ENCODE results near the gene ZNF385A.
"Not testable (repeated sequence)": the region's sequence is repeated elsewhere in the genome, so short reads cannot be mapped to it uniquely, and the experiment has no call there.

The ZNF385A gene

DNA sequence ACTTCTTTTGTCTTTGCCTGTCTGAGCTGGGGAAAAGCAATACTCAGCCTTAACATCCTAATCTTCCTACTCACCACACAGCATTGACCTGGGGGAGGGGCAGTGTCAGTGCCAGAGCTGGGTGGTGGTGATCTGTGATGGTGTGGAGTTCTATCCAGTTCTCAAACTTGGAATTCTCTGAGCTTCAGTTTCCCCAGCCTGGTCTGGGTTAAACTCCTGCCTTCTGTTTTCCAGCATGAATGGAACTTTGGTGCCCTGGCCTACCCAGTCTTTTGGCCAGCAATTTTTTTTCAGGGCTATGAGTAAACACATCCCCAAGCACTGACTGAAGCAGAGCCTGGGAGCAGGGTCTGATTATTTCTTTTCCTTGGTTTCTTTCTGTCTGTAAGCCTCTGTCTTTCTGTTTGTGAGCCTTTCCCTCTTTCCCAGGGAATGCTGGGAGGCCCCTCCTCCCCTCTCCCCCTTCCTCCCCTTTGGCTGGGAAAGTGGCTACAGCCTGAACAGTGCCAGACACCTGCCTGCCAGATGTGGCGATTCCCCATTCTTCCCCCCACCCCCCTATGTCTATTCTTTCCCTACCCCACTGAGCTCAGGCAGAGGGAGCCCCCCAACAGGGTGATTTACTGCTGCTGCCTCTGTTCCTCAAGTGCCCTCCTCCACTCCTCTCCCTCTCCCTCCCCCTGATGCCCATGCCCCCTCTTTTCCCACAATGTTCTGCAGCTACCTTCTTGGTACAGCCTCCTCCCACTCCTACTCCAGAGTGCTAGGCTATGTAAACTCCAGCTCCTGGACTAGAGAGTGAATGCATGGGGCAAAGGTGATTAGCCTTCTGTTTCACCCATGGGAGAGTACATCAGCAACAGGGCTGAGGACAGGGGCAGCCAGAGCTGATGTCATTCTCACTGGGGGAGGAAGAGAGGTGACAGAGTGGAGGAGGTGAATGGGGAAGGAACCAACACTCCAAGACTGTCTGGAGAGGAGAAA is 31.4 kb downstream of the ZNF385A start:
- DNase-seq: peak; percentile 56

DNA sequence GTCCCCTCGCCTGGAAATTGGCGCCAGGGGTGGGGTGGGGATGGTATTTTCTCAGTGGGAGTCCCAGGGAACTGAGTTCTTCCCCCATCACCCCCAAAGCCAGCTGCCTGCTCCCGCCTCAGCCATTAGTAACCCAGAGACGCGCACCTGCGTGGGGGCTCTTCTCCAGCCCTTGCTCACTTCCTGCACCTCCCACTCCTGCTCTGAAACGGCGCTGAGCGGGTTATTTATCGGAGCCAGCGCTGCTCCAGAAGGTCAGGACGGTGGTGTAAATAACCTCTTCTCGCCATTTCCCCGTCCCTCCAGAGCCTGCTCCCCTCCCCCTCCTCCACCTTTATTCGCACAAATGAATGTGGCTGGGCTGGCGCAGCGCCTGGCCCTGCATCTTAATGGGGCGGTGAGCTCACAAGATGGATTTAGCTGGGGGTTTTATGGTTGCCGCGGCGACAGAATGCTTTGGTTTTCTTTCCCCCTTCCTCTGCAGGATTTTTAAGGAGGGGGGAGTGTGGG is 32.5 kb downstream of the ZNF385A start:
- DNase-seq: peak; percentile 80

DNA sequence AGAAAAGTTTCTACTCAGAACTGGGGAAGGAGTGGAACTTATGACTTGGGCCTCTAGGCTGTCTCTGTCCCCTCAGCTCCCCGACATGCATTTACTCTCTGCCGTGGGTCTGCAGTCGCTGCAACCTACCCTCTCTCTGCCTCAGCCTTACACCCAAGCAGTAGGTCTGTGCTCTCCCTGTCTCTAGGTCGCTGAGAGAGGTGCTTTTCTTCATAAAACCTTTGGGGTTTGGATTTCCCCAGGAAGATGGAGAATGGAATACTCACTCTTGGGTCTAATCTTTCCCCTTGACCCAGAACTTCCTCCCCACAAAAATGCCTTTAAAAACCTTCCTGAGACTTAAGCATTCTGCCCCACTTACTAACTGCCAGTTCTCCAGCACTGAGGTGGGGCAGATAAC is 33.2 kb downstream of the ZNF385A start:
- no peak for DNase-seq

DNA sequence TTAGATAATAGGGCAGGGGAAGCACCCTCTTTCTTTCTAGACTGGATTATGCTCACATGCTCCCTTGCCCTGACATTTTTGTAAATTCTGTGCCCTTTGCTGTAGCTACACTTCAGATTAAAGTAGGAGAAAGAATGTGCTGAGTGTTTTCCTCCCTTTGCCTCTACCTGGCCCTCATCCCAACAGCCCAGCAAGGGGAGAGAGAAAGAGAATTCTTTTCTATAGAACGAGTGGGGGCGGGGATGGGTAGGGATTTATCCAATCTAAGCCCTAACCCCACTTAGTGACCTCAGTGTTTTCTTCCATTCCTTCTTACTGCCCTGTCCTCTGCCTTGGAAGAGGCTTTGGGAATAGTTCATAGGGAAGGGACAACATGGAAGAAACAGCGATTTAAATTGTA is 33.8 kb downstream of the ZNF385A start:
- no peak for DNase-seq

DNA sequence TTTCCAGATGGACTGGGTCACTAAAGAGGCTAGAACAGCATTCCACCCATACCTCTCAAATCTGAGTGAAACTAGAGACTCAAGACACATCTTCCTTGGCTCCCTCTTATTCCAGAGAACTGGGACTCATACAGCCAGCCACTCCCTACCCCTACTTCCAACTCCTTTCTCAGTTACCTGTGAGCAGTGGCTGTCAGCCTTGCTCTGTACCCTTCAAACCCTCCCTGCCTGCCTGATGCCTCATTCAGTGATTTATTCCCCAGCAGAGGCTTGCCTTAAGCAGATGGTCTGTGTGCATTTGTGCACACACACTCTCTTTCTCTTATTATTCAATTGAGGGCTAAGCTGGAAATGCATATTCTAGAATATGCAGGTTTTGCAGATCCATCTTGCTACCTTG is 34.9 kb downstream of the ZNF385A start:
- no peak for DNase-seq

DNA sequence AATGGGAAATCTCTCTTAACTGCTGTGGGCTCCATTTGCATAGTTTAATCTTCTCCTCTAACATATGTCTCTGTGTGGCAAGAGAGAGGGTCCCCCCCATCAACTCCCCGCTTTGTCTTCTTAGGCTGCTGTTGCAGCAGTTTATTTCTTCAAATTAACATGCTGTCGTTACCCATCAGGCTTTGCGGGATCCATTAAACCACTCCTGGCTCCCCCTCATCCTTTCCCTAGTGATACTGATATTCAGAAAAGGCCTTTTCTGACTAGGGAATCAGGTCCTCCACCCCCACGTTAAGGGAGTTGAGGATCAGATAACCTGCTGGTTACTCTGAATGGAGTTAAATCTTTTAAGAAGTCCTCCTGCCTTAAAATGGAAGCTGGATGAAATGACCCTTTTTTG is 35.5 kb downstream of the ZNF385A start:
- no peak for DNase-seq

DNA sequence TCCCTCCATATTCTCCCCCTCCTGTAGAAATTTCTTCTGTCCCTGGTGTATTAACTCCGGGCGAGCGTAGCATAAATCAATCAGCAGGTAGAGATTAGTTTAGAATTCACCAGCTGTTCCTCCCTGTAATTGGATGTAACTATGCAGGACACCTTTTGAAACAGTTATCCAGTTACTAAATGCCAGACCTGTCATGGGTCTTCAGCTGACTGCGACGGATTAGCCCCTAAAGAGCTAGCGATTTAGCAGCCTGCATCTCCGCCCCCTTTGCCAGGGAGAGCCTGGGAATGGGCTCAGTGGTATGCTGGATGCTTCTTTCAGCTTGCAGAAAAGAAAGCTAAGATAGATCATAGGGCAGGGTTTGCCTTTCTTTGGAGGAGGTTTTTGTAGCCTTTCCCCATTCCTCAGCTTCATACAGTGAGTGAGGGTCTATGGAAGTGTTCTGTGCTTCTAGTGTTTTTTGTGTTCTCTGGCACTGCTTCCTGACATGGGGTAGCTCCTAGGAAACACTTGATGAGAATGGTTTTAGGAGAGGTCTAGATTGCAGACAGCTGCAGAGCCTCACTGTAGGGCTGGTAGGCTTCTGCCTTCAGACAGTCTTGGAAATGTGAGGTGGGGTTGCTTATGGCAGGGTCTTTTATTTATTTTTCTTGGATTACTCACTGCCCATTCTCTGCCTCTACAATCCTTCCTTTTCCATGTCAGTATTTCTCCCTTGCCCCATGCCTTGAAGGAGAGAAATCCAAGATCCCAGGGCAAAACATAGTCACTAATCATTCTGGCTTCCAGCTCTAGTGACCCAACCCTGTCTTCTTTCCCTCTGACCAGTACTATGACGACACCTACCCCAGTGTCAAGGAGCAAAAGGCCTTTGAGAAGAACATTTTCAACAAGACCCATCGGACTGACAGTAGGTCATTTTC is 42.9 kb downstream of the ZNF385A start:
- DNase-seq: no peak

DNA sequence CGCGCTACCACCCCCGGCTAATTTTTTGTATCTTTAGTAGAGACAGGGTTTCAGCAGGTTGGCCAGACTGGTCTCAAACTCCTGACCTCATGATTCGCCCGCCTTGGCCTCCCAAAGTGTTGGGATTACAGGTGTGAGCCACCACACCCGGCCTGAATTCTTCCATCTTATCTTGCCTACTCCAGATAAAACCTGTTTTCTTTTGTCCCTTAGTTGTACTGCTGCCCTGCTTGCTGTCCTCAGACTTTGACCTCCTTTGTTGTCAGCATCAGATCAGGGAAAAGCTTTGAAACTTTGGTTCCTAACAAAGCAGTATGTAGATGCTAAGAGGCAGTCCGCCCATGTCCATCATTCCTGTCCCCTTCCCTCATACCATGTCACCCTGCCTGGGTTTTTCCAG is 43.7 kb downstream of the ZNF385A start:
- DNase-seq: no peak

DNA sequence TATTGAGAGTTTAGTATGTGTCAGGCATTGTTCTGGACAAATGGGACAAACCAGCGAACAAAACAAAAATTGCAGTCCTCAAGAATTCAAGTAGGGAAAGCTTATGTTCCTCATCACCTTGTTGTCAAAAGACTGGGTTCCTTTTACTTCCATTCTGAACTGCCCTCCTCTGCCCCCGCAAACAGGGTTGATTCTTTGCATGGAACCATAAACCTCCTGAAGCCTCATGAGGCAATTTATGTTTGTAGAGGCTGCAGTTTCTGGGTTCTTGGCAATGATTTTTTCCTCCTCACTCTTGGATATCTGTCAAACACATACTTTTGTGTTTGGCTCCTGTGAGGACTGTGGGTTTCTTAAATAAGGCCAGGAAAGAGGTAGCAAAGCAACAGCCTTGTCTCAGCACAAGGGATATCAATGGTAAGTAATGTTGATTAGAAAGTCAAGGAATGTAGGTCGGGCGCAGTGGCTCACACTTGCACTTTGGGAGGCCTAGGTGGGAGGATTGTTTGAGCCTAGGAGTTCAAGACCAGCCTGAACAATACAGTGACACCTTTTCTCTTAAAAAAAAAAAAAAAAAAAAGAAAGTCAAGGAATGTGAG is 45.7 kb downstream of the ZNF385A start:
- DNase-seq: no peak

DNA sequence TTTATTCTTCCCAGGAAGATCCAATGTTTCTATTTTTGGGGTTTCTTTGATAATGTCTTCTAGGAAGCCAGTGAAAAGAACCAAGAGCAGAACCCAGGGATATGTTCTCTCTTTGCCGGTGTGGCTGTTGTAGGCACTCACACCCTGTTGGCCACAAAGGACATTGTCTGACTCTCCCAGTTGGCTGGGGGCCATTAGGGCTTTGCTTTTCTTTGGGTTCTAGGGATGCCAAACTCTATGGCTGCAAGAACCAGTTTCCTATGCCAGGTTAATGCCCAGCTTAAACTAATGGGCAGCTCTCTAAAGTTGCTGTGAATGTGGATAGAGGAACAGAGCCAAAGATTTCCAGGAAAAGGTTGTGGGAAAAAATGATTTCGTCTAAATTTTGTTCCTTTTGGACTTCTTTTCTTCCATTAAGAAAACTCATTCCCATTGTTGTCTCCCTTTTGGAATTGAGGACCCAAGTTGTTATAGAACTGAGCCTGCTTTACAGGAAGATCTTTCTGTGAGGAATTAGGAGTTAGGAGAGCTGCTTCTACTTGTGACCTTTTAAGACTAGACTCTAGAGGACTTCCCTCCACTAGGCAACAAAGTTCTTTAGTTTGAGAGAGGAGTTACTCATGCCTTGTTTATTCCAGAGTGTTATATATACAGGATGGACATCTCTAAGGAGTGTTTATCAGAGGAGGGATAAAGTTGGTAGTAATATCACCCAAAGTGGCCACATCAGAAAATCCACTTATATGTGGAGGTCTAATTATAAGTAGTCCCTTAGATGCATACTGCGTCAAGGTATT is 46.5 kb downstream of the ZNF385A start:
- DNase-seq: no peak

DNA sequence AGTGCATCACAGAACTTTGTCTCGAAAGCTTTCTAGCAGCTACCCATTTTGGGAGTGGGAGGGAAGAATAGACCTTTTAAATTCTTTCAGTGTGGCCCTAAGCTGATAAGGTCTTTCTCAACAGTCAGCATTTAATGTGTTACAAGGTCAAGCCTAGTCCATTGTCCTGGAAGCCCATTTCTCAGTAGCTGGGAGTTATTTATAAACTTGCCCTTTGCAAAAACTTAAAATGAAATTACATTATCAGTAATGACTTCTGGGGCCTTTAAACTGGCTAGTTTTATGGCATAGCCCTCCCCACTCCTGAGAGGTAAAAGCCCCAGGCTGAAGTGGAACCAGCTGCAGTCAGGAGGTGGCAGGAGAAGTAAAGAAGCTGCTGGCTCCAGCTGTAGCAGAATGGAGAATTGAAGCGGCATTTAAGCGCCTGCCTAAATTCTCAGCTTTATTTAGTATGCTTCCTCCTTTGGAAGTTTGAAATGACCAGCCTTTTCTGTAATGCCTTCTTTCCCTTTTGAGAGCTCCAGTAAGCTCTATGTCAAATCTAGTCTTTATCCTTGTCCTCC is 47.2 kb downstream of the ZNF385A start:
- peak; percentile 38 for DNase-seq

DNA sequence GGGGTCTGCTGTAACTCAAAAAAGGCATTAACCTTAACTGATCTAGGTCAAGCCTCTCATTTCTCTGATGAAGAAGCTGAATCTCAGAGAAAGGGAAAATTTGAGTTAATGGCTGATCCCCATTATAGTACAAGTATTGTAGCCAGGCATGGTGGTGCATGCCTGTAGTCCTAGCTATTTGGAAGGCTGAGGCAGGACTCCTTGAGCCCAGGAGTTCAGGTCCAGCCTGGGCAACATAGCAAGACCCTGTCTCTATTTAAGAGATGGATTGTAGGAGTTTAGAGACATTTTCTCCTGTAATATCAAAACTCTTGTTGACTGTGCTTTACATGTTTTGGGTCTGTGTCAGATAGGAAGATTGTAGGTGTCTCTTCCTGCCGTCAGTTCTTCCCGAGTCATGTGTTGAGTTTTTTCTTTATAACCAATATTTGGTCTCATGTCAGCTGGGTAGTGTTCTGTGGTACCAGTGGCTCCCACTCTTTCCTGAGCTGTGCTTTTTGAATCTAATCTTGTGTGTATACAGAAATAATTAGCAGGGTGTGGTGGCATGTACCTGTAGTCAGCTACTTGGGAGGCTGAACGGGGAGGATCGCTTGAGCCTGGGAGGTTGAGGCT is 51.0 kb downstream of the ZNF385A start:
- DNase-seq: no peak

DNA sequence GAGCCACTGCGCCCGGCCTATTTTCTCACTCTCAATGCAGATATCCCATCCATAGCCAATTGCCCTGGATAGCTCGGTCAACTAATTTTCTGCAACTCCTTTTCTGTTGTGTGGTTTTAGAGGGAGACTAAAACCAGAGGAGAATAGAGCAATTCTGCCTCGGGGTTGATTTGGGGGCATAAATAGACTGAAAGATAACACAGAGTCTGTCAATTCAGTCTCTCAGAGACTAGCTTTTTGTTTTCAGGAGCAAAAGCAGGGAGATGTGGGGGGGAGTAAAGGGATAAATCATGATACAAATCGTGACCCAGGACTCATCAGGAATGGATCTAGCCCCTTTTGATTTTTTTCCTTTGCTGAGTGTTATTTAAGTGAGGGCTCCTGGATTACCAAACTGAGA is 53.1 kb downstream of the ZNF385A start:
- DNase-seq: no peak

DNA sequence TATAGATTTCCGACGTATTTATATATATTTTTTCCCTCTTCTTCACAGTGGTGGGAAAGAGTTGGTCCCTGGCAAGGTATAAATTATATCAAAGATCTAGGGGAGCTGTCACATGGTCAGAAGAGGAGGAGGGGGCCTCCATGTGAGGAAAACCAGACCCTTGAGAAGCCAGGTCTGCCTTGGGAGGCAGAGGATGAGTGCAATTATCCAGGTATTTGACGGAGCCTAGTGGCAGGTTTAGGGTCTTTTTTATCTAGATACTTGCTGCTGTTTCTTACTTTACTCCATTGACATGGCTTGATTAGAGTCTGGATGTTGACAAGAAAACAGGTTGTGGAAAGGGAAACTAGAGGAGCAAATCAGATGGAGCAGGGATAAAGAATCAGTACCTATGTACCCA is 54.1 kb downstream of the ZNF385A start:
- no peak for DNase-seq

DNA sequence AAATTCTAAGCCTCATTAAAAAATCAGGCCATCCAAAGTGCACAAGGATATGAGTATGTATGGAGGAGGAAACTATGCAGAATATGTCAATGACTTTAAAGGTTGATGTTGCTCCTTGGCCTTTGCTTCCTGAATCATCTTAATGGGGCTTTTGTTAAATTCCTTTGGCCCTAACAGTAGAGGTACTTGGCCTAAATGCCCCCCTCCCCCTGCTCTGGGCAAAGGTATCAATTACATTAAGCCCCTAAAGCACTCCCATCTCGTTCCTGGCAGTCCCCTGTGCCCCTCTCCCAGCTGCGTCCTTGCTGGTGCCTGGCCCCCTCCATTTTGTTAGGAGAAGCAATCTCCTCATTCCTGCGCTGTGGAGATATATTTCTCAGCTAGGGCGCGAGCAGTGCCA is 54.8 kb downstream of the ZNF385A start:
- no peak for DNase-seq

DNA sequence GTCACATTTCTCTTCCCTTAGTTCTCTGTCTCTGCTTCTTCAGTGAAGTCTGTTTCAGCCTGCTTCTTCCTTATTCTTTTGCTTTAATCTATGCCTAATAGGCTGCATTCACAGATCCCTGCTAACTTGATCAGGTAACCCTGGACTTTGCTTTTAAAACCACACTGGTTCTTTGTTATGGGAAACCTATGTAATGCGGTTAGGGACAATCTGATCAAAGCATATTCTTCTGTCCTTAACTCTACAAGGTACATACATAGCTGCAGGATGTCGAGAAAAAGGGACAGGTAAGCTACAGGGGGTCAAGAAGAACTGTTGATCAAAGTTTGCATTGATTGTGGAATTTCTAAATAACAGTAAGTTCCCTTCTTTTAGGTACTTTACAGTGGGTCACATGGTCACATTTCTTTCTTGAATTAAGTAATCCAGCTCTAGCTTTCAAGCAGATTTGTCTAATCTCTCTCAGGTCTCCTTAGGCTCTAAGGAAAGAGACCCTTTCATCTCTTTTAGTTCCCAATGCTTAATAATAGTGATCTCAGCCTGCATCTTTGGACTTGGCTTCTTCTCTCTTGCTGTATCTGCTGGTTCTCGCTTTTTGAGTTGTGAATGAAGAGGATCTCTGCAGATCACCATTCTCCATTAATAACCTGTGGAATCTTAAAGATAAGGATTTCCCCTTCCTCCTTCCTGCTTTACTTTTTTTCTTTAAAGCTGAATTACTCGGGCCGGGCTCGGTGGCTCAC is 55.8 kb downstream of the ZNF385A start:
- no peak for DNase-seq

DNA sequence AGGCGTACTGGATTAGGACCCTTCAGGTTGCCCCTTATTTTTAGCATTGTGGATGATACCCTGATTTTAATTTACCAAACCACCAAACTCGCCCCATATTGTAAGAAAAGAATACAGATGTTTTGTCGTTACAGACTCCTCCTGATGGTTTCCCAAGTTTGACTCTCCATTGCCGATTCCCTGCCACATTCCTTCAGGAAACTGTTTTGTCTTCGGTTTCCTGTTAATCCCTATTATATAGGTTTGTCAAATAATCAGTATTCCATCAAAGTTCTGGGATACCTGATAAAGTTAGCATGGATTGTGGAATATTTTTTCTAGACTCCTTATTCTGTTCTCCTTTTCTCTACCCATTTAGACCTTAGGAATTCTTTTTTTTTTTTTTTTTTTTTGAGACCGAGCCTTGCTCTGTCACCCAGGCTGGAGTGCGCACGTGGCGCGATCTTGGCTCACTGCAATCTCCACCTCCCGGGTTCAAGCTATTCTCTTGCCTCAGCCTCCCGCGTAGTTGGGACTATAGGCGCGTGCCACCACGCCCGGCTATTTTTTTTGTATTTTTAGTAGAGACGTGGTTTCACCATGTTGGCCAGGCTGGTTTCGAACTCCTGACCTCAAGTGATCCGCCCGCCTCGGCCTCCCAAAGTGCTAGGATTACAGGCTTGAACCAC is 59.0 kb downstream of the ZNF385A start:
- not testable (repeated sequence) for DNase-seq

DNA sequence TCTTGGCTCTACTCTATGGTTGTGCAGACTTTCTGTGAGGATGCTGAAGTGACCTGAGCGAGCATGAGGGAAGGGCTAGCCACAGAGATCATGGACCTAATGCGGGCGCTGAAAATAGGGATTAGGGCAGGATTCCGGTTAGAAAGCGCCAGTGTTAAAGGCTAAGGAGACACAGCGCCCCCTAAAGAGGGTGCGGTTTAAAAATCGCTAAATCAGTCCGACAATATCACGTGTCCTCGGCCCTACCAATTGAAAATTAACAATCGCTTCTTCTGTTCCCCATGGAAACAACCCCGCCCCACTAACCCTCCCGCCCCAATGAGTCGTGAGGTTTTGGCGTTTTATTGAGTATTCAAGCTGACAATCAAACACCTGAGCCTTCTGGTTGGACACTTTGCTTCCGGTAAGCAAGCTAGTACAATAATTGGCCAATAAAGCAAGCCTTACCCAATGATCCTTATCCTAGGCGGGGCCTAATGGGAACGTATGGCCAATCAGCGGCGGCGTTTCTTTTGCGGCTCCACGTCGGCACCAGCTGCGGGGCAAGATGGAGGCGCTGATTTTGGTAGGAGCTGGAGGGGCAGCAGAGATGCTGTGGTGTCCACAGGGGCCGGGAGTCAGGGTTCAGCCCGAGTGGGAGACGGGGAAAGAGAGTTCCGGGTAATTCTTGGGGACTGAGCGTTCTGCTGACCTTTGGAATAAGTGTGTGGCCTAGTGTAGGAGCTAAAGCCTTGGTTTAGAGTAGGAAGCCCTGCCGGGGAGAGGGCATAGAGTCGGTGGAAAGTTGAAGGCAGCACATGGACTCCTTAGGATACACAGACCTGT is 59.7 kb downstream of the ZNF385A start, which contains the start of gene COPZ1:
COPZ1 (plus strand) TSS at position 515 of the 825 bp plus-strand sequence; CDS start at position 548, 33 bp downstream.
- DNase-seq: peak; percentile 100

DNA sequence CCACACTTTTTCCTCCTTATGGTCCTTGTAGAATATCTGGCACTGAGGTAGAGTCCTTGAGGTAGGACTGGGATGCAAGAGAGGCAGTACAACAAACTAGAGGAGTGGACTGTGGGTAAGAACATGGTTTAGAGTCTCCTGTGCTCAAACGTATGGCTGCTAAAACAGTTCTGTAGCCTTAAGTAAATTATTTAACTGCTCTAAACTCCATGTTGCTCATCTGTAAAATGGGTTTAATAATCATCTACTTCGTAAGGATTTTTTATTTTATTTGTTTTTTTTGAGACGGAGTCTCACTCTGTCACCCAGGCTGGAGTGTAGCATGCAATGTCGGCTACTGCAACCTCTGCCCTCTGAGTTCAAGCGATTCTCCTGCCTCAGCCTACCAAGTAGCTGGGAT is 63.2 kb downstream of the ZNF385A start:
- no peak for DNase-seq

Measured in midbrain (tissue), 1 donor.